ENCODE measurements around the gene ACAA1.
"Not testable (repeated sequence)": the region's sequence is repeated elsewhere in the genome, so short reads cannot be mapped to it uniquely, and the experiment has no call there.

ACAA1 gene

GRCh38 chr3:38099518-38099917 is 37.4 kb downstream of the ACAA1 start:
- peak in 2 of 3 experiments; percentile 11 to 27 for DNase-seq

GRCh38 chr3:38098376-38098723 is 38.6 kb downstream of the ACAA1 start:
- DNase-seq, result no peak

- DNase-seq, result no peak
These were observed 39.2 kb downstream of the ACAA1 start for GRCh38 chr3:38097446-38098375.

- no peak for DNase-seq
These were observed 41.1 kb downstream of the ACAA1 start for GRCh38 chr3:38095669-38096483.

- no peak for DNase-seq
These were observed 41.9 kb downstream of the ACAA1 start for GRCh38 chr3:38094999-38095398.

GRCh38 chr3:38090453-38090852 is 46.5 kb downstream of the ACAA1 start:
- no peak for DNase-seq

GRCh38 chr3:38089163-38089562 is 47.8 kb downstream of the ACAA1 start:
- DNase-seq, result no peak

GRCh38 chr3:38088126-38089078 is 48.5 kb downstream of the ACAA1 start:
- no peak for DNase-seq

- DNase-seq, result not testable (repeated sequence)
These were observed 49.6 kb downstream of the ACAA1 start for GRCh38 chr3:38087278-38087677.

- DNase-seq, result no peak
These were observed 50.4 kb downstream of the ACAA1 start for GRCh38 chr3:38086496-38086895.

GRCh38 chr3:38085943-38086324 is 51.0 kb downstream of the ACAA1 start:
- DNase-seq, result no peak

GRCh38 chr3:38085311-38085942 is 51.5 kb downstream of the ACAA1 start:
- no peak for DNase-seq

GRCh38 chr3:38084334-38085310 is 52.3 kb downstream of the ACAA1 start:
- no peak for DNase-seq

GRCh38 chr3:38083871-38084333 is 53.0 kb downstream of the ACAA1 start:
- no peak for DNase-seq

- not testable (repeated sequence) for DNase-seq
These were observed 53.7 kb downstream of the ACAA1 start for GRCh38 chr3:38083254-38083653.

- not testable (repeated sequence) for DNase-seq
These were observed 54.6 kb downstream of the ACAA1 start for GRCh38 chr3:38082296-38082695.

GRCh38 chr3:38077073-38077472 is 59.9 kb downstream of the ACAA1 start:
- DNase-seq, result not testable (repeated sequence)

Data from NCI-H1417 (cell line).